Epithelial cell of proximal tubule (primary cell): ENCODE measurements around the gene LIX1. TPM values are rescaled to one million over a fixed set of nuclear protein-coding genes. Genes with fewer than 3 reads are reported as not detected.
"Not testable (repeated sequence)": the region's sequence is repeated elsewhere in the genome, so short reads cannot be mapped to it uniquely, and the experiment has no call there.

Experiments
- DNase-seq: peaks from one replicate; pipeline ENCODE4 v3.0.0-alpha.2; 2011; ENCODE audit warnings: low read depth
- H3K4me3 ChIP-seq: 2 replicates; pipeline ENCODE4 v1.5.1; 2011; ENCODE audit warnings: low read depth, mild to moderate bottlenecking, low read length
- total RNA-seq: library from RNA; depleted of rRNA; stranded (reverse); fragments of >200 nt; gene quantifications from 2 replicates; pipeline ENCODE4 v1.2.3, GENCODE V29; 2015
- TF ChIP-seq, protein P1 (sequence below): conservative IDR thresholded peaks from 2 replicates; pipeline ENCODE4 v1.5.1; 2012; ENCODE audit warnings: low read depth, mild to moderate bottlenecking, low read length

The LIX1 gene
- under 0.01 and 0.12 TPM in 2 replicates for total RNA-seq

DNA sequence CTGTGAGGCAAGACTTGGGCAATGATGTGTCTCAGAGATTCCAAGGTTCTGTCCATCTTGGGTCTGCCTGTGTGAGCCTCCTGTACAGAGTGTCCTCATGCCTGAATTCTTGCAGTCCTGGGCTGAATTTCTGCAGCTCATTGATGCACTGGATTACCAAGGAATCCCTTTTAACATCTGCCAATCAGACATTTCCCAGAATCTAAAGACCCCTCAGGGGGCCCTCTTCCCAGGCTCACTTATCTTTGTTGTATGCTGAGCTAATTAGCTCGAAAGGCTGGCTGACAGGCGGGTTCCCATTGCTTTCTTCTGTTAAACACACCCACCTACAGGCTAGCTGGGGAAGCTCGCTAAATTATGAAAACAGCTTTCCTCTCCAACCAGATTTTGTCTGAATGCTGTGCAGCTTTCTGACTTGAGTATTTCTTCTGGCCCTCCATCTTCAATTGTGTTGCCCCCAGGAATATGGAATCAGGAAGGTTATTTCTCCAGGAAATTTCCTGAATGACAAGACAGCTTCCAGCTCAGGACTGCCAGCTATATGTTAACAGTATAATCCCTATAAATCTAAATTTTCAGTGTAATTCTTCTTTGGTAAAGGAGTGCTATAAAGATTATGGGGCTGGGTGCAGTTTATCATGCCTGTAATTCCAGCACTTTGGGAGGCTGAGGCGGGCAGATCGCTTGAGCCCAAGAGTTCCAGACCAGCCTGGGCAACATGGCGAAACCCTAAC is at the start of gene LIX1:
Gene LIX1, minus strand, starts transcription at position 91 of the 734 bp plus-strand sequence. Its CDS starts 35 bp downstream, at position 56.
- DNase-seq: peak; percentile 15
- TF ChIP-seq, protein P1, sequence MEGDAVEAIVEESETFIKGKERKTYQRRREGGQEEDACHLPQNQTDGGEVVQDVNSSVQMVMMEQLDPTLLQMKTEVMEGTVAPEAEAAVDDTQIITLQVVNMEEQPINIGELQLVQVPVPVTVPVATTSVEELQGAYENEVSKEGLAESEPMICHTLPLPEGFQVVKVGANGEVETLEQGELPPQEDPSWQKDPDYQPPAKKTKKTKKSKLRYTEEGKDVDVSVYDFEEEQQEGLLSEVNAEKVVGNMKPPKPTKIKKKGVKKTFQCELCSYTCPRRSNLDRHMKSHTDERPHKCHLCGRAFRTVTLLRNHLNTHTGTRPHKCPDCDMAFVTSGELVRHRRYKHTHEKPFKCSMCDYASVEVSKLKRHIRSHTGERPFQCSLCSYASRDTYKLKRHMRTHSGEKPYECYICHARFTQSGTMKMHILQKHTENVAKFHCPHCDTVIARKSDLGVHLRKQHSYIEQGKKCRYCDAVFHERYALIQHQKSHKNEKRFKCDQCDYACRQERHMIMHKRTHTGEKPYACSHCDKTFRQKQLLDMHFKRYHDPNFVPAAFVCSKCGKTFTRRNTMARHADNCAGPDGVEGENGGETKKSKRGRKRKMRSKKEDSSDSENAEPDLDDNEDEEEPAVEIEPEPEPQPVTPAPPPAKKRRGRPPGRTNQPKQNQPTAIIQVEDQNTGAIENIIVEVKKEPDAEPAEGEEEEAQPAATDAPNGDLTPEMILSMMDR: peak; percentile 71
- H3K4me3 ChIP-seq: no peak within 1 kb of the TSS

DNA sequence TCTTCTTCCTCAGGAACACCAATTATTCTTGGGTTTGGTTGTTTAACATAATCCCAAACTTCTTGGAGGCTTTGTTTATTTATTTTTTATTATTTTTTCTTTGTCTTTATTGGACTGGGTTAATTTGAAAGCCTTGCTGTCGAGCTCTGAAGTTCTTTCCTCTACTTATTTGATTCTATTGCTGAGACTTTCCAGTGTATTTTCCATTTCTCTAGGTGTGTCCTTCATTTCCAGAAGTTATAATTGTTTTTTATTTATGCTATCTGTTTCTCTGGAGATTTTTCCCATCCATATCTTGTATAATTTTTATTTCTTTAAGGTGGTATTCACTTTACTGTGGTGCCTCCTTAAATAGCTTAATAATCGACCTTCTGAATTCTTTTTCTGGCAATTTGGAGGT is 49.5 kb upstream of the LIX1 start:
- no peak for DNase-seq
- H3K4me3 ChIP-seq: no peak overlapping the region
- TF ChIP-seq, protein P1: no peak

DNA sequence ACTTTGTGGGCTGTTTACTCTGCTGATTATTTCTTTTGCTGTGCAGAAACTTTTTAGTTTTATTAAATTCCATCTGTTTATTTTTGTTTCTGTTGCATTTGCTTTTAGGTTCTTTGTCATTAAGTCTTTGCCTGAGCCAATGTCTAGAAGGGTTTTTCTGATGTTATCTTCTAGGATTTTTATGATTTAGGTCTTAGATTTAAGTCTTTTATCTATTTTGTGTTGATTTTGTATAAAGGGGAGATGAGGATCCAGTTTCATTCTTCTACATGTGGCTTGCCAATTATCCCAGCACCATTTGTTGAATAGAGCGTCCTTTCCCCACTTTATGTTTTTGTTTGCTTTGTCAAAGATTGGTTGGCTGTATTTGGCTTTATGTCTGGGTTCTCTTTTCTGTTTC is 47.1 kb upstream of the LIX1 start:
- not testable (repeated sequence) for H3K4me3 ChIP-seq, DNase-seq

DNA sequence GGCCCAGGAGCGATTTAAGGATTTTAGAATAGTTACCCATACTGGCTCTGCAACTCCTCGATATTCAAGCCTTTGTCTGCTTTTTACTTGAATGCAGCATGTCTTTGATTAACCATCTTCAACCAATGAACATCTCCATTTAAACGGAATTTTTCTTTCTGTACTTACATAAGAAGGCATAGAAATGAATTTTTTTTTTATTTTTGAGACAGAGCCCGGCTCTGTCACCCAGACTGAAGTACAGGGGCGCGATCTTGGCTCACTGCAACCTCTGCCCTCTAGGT is 41.5 kb upstream of the LIX1 start:
- no peak for DNase-seq
- peak overlapping the region; percentile 94 for H3K4me3 ChIP-seq
- TF ChIP-seq, protein P1: no peak

DNA sequence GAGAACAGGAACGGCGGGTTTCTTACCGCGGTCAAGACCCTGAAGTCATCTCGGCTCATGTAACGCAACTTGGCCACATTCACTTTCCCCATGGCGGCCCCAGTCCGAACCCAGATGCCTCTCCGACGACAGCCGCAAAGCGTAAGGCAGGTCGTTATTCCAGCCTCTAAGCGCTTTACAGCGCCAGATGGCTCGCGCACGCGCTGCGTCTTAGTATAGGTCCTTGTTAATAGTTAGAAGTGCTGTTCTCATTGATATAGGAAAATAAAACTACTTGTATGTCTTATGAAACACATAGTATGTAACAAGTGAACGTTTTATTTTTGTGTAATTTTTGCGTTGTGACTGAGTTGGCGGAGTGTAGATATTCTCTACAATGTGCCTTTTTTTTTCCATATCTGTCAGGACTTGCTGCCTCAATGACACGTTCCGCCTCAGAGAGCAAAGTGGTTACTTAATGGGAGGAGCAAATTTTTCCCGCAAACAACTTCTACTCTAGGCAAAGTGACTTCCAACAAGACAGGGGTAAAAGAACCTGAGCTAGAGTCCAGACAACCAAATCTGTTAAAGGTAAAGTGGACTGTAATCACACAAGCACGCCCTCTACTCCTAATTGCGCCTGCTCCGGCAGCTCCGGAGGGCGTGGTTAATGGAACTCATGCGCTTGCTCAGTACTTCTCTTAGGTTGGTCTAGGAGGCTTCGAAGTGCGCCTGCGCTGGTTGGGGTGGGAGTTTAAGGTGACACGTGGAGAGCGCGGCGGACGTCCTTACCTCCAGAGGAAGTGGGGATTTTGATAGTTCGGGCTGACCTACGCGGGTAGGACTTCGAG is 40.9 kb upstream of the LIX1 start, which contains the start of gene RIOK2:
Gene RIOK2, minus strand, starts transcription at position 148 of the 830 bp plus-strand sequence. Its CDS starts 56 bp downstream, at position 92.
- peak; percentile 90 for DNase-seq
- TF ChIP-seq, protein P1: peak; percentile 2
- peak within 1 kb of the TSS; percentile 94 for H3K4me3 ChIP-seq

DNA sequence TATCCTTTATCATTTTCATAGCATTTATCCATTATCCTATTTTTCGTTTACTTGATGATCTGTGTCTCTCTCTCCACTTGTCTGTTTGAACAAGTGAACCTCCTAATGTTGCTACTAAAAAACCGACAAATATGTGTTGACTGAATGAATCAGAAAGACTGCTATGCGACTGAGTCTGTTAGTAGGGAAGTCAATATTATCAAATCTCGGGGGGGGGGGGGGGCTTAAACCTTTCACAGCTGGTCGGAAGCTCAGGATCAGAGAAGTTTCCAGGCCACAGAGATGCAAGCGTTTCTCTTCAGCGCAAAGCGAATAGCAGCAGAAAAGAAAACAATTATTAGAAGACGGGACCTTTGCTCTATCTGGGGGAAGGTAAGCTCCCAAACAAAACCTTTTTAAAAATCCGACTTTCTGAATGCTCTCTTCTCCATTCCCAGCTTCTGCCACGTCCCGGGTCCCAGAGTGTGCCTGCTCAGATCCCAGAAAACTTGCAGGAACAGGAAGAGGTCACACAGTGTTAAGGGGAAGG is 40.2 kb upstream of the LIX1 start:
- no peak for DNase-seq
- peak overlapping the region; percentile 94 for H3K4me3 ChIP-seq
- TF ChIP-seq, protein P1: no peak

DNA sequence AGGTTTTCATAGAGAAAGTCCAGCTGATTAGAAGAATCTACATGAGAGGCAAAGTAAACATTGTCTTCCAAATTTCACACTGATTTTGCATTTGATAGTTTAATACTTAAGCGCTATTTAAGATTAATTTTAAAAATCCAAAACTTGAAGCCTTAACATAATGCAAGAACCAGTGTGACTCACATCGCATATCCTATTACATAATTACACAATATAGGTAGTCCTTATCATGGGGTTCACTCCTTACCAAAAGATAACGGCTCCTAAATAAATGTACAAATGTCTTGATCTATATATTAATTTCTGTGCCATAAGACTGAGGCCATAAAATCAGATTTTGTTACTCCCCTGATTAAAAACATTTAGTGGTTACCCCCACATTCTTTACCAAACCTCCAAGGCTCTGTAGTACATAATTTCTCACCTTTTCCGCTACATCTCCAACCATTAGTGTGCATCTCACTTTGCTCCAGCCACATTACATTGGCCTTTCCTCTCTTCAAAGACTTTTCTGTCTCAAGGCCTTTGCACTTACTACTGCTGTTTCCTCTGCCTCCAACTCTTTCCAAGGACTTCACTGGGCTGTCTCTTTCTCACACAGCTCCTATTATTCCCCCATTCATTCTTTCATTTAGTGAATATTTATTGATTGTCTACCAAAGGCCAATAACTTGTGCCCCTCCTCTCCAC is 39.6 kb upstream of the LIX1 start:
- peak overlapping the region; percentile 94 for H3K4me3 ChIP-seq
- DNase-seq: no peak
- TF ChIP-seq, protein P1: no peak

DNA sequence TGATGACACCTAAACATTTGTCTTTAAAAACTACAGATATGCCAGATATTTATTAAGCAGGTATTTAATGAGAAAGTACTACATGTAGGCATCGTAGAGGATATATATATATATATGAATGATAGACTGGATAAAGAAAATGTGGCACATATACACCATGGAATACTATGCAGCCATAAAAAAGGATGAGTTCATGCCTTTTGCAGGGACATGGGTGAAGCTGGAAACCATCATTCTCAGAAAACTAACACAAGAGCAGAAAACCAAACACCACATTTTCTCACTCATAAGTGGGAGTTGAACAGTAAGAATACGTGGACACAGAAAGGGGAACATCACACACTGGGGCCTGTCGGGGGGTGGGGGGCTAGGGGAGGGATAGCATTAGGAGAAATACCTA is 37.0 kb upstream of the LIX1 start:
- not testable (repeated sequence) for H3K4me3 ChIP-seq, DNase-seq
